Sigmoid colon (tissue), 4 donors: ENCODE data around the gene CNNM2.

ENCODE experiments used
- EP300 ChIP-seq, 4 donors: sonication (generic); formaldehyde crosslinking; IDR thresholded peaks; one replicate each; pipeline ENCODE4 v1.6.1; 2017; ENCODE audit warnings: antibody characterized with exemption in 4 of 4
- POLR2A ChIP-seq, 2 donors: fragments of 450-650 bp; IDR thresholded peaks; one replicate each; pipeline ENCODE4 v1.6.1; 2016; ENCODE audit warnings: antibody characterized with exemption in 2 of 2, mild to moderate bottlenecking in 2 of 2, moderate library complexity in 2 of 2
- POLR2AphosphoS5 ChIP-seq, 4 donors: sonication (generic); formaldehyde crosslinking; IDR thresholded peaks; one replicate each; pipeline ENCODE4 v1.6.1; 2017; ENCODE audit warnings: antibody characterized with exemption in 4 of 4
- TF ChIP-seq, protein P1 (sequence below), 4 experiments: fragments of 450-650 bp in 3 of 4; fragments of 200-600 bp in 1 of 4; IDR thresholded peaks; one replicate each; pipeline ENCODE4 v1.5.1; 2016 to 2019; ENCODE audit warnings: antibody characterized with exemption in 4 of 4, mild to moderate bottlenecking in 3 of 4, moderate library complexity in 2 of 4

DNA sequence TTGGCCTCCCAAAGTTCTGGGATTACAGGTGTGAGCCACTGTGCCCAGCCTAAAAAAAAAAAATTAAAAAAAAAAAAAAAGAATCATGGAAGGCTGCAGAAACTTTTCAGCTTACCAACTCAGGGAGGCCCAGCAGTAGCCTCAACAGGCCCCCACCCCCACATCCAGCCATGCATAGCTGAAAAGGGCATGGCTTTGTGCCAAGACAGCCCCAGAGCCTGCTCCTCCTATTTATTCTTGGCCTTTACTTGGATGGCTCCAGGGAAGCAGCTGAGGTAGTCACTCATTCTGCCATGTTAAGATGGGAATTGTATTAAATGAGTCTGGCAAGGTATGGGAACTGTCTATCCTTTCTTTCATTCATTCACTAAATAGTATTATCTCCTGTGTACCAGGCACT lies 13.7 kb upstream of the CNNM2 start:
- TF ChIP-seq, protein P1, sequence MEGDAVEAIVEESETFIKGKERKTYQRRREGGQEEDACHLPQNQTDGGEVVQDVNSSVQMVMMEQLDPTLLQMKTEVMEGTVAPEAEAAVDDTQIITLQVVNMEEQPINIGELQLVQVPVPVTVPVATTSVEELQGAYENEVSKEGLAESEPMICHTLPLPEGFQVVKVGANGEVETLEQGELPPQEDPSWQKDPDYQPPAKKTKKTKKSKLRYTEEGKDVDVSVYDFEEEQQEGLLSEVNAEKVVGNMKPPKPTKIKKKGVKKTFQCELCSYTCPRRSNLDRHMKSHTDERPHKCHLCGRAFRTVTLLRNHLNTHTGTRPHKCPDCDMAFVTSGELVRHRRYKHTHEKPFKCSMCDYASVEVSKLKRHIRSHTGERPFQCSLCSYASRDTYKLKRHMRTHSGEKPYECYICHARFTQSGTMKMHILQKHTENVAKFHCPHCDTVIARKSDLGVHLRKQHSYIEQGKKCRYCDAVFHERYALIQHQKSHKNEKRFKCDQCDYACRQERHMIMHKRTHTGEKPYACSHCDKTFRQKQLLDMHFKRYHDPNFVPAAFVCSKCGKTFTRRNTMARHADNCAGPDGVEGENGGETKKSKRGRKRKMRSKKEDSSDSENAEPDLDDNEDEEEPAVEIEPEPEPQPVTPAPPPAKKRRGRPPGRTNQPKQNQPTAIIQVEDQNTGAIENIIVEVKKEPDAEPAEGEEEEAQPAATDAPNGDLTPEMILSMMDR (IDR thresholded peaks at IDR 0.05) = no peak
- no peak for TF ChIP-seq POLR2A (IDR thresholded peaks at IDR 0.05)
- no peak for TF ChIP-seq EP300 (IDR thresholded peaks at IDR 0.05)
- no peak for TF ChIP-seq POLR2AphosphoS5 (IDR thresholded peaks at IDR 0.05)
